AG04450 (cell line): Measurements from ENCODE around the gene ROCK2. TPM values are rescaled to one million over a fixed set of nuclear protein-coding genes. Genes with fewer than 3 reads are reported as not detected.

Experiments
- CTCF ChIA-PET: fragments of 300-600, 350-600 bp; formaldehyde crosslinking; extraction: SDS; loops from one replicate; lab custom pipeline; 2022; ENCODE audit warnings: antibody characterized with exemption, inconsistent platforms; lab: Charles Lee
- POLR2A ChIA-PET: fragments of 350-600 bp; formaldehyde crosslinking; extraction: SDS; loops from one replicate; lab custom pipeline; 2021; ENCODE audit warnings: antibody characterized with exemption, inconsistent platforms; lab: Yijun Ruan, JAX
- DNase-seq: peaks from one replicate; pipeline ENCODE4 v3.0.0-alpha.2; 2011; ENCODE audit warnings: low read depth, low spot score
- H3K27ac ChIP-seq: one replicate; pipeline ENCODE4 v1.5.1; 2012; ENCODE audit warnings: low read depth, low read length, control low read depth
- H3K27me3 ChIP-seq: one replicate; pipeline ENCODE4 v1.6.0; 2012; ENCODE audit warnings: low read length; ENCODE audit not compliant: control insufficient read depth, insufficient read depth
- H3K4me3 ChIP-seq: 2 replicates; pipeline ENCODE4 v1.5.1; 2011; ENCODE audit warnings: mild to moderate bottlenecking, low read depth, low read length, control low read depth
- H3K9me3 ChIP-seq: 2 replicates; pipeline ENCODE4 v1.5.1; 2012; ENCODE audit warnings: low read length; ENCODE audit not compliant: control insufficient read depth, insufficient read depth
- polyA minus RNA-seq: library from RNA; depleted of rRNA, polyadenylated mRNA; stranded (reverse); fragments of >200 nt; gene quantifications from 2 replicates; pipeline ENCODE4 v1.2.3, GENCODE V29; 2011; rRNA and poly(A)+ RNA removed
- polyA plus RNA-seq: library from polyadenylated mRNA; depleted of rRNA; stranded (reverse); fragments of >200 nt; gene quantifications from 2 replicates; pipeline ENCODE4 v1.2.3, GENCODE V29; 2011; rRNA removed
- TF ChIP-seq, protein P1 (sequence below): IDR thresholded peaks from 2 replicates; pipeline ENCODE4 v1.5.1; 2011; ENCODE audit warnings: low read depth, low read length, control low read depth, inconsistent platforms

The ROCK2 gene
- polyA plus RNA-seq, result 21.9 and 28.2 TPM in 2 replicates
- 26.6 and 62.8 TPM in 2 replicates for polyA minus RNA-seq

DNA sequence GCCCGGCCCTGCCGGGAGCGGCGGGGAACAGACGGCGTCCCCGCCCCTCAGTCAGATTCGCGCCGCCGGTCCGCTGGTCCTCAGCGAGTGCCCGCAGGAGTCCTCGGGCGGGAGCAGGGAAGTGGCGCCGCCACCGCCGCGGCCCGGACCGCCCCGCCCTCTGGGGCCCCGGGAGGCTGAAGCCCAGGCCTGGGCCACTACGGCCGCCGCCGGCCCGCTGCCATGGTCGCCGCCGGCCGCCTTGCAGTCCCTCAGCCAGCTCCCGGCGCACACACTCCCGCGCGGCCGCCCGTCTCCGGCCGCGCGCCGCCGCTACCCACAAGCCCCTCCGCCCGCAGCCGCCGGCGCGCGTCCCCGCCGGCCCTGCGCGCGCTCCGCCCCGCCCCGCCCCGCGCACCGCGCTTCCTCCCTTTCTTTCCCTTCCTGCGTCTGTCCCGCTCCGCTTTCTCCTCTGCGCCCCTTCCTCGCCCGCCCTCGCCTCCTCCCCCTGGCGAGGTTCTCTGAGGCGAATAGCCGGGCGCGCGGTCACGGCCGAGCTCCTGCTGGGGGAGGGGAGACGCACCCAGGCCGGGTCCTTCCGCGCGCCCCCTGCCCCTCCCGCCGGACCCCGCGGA is at the start of gene ROCK2:
ROCK2 (minus strand) TSS at position 295 of the 614 bp plus-strand sequence. CDS start 500 bp downstream, outside the sequence.
- CTCF ChIA-PET, result no interaction called here
- Histone ChIP-seq H3K4me3 (peak within 1 kb of the TSS; percentile 90), H3K27ac (peak within 1 kb of the TSS; percentile 97), H3K27me3 (no peaks in the 10 kb centered on the region), H3K9me3 (peaks cover 3% of the 10 kb centered on the region; the same call in 1 of the 2 replicates)
- POLR2A ChIA-PET, result interaction anchor here (0.6 to 3.2 kb wide), 14 partner anchors 9 to 212 kb away, joined by 3 to 46 read pairs (median 4); partner anchors contain the start of genes E2F6 and SLC66A3
- DNase-seq, result peak; percentile 62
- TF ChIP-seq, protein P1, sequence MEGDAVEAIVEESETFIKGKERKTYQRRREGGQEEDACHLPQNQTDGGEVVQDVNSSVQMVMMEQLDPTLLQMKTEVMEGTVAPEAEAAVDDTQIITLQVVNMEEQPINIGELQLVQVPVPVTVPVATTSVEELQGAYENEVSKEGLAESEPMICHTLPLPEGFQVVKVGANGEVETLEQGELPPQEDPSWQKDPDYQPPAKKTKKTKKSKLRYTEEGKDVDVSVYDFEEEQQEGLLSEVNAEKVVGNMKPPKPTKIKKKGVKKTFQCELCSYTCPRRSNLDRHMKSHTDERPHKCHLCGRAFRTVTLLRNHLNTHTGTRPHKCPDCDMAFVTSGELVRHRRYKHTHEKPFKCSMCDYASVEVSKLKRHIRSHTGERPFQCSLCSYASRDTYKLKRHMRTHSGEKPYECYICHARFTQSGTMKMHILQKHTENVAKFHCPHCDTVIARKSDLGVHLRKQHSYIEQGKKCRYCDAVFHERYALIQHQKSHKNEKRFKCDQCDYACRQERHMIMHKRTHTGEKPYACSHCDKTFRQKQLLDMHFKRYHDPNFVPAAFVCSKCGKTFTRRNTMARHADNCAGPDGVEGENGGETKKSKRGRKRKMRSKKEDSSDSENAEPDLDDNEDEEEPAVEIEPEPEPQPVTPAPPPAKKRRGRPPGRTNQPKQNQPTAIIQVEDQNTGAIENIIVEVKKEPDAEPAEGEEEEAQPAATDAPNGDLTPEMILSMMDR, result no peak

DNA sequence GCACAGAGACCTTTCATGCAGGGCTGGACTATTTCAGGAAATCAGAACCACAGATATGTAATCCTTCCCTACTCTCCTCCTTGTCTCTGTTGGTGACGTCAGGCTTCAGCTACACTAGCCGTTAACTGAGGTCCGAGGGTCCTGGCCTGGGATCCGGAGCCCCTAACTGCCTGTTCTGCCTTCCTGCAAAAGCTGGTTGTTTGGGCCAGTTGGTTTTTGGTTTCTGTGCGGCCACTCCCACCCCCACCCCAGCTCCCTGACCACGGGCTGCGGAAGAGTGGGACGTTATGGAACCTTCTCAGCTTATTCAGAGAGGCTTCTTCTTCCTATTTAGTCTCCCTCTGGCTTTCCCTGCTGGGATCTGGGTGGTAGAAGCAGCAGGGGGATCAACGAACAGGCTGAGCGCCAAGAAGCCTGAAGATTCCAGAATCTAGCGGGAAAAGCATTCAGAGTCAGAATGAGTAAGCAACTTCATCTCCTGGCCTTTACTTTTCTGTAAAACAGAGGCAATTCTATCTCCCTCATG is 49.3 kb upstream of the ROCK2 start:
- ChIA-PET POLR2A (interaction anchor here (0.8 to 1.0 kb wide), 2 partner anchors 19 to 49 kb away, joined by 3 to 4 read pairs; no protein-coding TSS in a partner anchor), CTCF (interaction anchor here (0.5 kb wide), 2 partner anchors 47 to 60 kb away, joined by 3 read pairs; no protein-coding TSS in a partner anchor)
- DNase-seq, result no peak
- H3K27ac ChIP-seq, result peak overlapping the region; percentile 93
- no peak overlapping the region for H3K4me3 ChIP-seq
- H3K9me3 ChIP-seq, result no peaks in the 10 kb centered on the region
- H3K27me3 ChIP-seq, result no peaks in the 10 kb centered on the region
- TF ChIP-seq, protein P1, result no peak

DNA sequence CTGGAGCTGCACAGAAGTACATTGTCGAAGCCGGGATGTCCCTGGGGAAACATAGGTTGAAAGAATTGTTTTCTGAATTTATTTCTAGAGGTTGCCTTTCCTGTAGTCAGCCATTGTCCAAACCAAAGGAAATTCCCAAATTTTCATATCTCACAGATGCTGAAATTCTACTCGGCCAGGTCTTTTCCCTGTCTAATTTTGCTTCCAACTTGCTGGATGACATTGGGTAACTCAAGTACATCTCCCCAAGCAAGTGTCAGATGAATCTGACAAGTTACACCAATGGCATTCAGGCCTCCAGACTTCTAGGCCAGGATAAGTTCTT is 47.5 kb upstream of the ROCK2 start:
- POLR2A ChIA-PET, result no interaction called here
- Histone ChIP-seq H3K27ac (no peak overlapping the region), H3K9me3 (no peaks in the 10 kb centered on the region), H3K27me3 (no peaks in the 10 kb centered on the region), H3K4me3 (no peak overlapping the region)
- CTCF ChIA-PET, result no interaction called here
- TF ChIP-seq, protein P1, result no peak
- DNase-seq, result no peak

DNA sequence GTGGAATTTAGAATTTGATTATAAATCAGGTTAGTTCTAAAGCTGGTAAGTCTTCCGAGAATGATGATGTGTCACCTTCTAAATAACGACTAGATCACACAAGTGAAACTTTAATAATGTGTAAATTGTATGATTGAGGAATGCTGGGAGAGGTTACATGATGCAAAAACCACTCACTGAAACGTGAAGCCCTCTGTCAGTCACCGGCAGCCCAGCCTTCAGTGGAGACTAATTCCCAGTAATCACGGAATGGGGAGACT is 45.9 kb upstream of the ROCK2 start:
- TF ChIP-seq, protein P1, result no peak
- Histone ChIP-seq H3K9me3 (no peaks in the 10 kb centered on the region), H3K27ac (no peak overlapping the region), H3K27me3 (no peaks in the 10 kb centered on the region), H3K4me3 (no peak overlapping the region)
- ChIA-PET CTCF (no interaction called here), POLR2A (interaction anchor here (0.6 to 1.5 kb wide), 3 partner anchors 9 to 460 kb away, joined by 3 to 7 read pairs (median 4); no protein-coding TSS in a partner anchor)
- no peak for DNase-seq
